Dermis blood vessel endothelial cell (primary cell): Measurements from ENCODE around the gene IRF2. TPM values are rescaled to one million over a fixed set of nuclear protein-coding genes. Genes with fewer than 3 reads are reported as not detected.
A peak's percentile ranks its signal among the peaks of the same experiment; 100 is the strongest.

Experiments used
- DNase-seq: peaks from one replicate; pipeline ENCODE4 v3.0.0; 2010
- total RNA-seq: library from RNA; depleted of rRNA; stranded (reverse); fragments of >200 nt; gene quantifications from 2 replicates; pipeline ENCODE4 v1.2.3, GENCODE V29; 2014

Gene IRF2
- total RNA-seq: 27.4 and 31.8 TPM in 2 replicates

GRCh38 chr4:184474263-184475095 is at the start of gene IRF2:
Gene IRF2 (minus strand): TSS chr4:184474550. CDS start chr4:184429064, 45,486 bp downstream.
- peak; percentile 99 for DNase-seq

- no peak for DNase-seq
Observed at GRCh38 chr4:184515606-184516005, 41.3 kb upstream of the IRF2 start.

- DNase-seq: peak; percentile 75
Observed at GRCh38 chr4:184514121-184514988, 40.0 kb upstream of the IRF2 start.

- no peak for DNase-seq
Observed at GRCh38 chr4:184513802-184514120, 39.4 kb upstream of the IRF2 start.

DNA sequence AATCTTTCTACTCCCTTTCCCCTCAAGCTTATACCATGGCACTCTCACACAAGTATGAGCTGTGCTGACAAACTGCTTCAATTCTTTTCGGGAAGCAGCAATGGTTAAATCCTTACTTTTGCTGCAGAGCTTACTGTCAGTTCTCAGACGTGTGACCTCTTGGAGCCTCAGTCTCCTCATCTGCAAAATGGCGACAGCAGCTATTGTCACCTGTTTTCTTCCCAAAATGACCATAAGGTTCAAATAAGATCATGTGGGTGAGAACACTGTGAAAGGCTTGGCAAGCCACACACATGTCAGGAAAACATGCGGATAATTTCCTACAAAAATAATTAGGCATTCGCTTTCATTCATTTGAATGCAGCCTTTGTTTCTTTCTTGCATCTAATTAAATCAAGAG is 36.8 kb upstream of the IRF2 start:
- DNase-seq: no peak

DNA sequence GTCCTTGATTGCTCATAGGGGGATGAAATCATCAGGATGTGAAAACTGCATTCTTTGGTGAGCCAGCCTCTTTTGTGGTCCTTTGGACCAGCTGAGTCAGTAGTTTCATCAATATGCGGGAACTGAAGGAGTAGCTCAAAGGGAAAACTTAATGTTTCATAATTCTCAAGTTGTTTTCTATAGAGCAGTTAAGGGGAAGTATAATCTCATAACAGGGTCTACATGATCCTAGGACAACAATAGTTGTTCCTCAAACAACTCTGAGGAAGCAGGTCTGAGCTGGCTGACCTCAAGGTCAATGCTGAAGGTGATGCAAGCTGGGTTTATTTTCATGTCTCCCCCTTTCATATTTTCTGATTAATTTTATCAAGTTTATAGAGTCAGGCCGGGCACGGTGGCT is 36.1 kb upstream of the IRF2 start:
- DNase-seq: peak; percentile 14

DNA sequence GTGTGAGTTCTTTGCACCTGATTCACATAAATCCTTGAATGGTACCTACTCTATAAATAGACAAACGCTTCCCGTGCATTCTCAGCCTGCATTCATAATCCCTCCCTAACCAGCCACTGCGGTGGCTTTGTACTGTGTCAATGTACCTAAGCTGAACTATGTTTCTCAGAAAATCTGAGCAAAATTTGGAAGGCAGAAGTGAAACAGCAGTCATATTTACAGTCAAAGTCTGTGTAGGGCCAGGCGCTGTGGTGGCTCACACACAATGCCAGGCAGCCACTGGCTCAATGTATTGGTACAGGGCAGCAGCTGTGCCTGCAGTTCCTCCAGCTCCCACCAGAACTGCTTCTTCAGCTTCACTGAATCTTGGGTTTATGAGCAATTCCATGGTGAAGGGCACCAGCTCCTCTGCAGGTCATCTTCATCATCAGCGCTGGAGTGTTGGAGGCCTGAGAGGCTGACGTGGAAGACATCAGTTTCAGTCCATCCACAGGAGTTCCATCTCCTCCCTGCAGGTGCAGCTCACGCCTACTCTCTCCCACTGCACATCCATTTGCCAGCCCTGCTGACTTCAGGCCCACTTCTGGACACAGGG is 32.3 kb upstream of the IRF2 start:
- DNase-seq: no peak

DNA sequence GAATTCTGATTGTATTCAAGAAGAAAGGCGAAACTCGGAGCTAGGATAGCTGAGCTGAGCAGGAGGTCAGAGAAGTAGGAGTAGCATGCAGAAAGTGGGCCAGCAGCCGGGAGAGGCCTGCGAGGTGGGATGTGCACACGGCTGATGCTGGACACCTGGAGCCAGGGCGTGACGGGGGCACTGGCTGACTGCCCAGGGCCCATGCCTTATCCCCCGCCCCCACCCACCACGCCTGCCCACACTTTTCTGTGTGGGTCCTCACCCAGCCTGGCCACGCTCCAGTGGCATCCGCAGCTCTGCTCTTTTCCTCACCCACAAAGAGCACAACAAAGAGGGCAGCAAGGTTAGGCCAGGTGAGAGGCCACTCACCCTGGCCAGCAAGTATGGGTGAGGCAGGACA is 30.0 kb upstream of the IRF2 start:
- DNase-seq: no peak

GRCh38 chr4:184503869-184504300 is 29.5 kb upstream of the IRF2 start:
- DNase-seq: peak; percentile 55

DNA sequence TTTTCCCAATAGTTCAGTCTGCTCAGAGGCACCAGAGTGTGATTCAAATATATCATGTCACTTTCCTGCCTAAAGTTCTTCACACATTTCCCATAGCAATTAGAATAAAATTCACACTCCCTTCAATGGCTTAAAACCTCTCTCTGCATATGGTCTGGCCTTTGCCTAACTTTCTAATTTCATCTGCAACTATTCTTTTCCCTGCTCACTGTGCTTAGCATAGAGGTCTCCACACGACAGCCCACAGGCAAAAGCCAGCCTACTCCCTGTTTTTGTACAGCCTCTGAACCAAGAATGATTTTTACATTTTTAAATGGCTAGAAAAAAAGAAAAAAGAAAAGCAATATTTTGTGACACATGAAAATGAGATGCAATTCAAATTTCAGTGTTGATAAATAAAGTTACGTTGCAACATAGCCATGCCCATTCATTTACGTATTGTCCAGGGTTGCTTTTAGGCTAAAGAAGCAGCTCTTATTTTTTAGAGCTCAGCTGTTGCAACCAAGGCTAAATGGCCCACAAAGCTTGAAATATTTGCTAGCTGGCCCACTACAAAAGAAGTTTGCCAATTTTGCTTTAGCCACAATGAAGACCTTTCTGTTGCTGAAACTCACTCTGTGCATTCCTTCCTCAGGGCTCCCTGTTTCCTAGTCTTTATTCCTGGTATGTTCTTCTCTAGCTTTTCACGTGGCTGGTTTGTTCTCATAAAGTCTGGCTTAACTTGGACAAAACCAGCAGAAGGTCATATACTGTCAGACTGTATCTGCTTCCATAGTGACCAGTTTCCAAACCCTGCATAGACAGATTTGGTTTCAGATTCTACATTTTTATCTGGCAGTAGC is 26.6 kb upstream of the IRF2 start:
- no peak for DNase-seq

- DNase-seq: no peak
Observed at GRCh38 chr4:184499996-184500395, 25.6 kb upstream of the IRF2 start.

- DNase-seq: no peak
Observed at GRCh38 chr4:184498598-184498997, 24.2 kb upstream of the IRF2 start.

DNA sequence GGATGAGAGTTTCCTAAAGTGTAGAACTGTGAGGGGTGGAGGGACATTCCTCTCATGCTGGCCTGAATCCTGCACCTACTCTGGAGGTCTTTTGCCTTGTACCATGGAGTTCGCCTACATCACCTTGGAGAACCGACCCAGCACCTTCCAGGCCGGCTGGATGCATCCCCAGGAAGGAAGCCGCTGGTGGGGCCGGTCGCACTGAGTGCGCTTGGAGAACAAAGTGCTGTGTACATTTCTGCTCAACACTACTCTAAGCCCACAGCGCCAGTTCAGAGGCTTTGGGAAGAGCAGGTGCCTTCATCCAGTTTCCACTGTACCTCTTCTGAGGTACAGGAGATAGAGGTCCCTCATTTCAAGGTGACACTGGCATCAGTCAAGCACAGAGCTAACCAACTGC is 15.4 kb upstream of the IRF2 start:
- no peak for DNase-seq

- no peak for DNase-seq
Observed at GRCh38 chr4:184487503-184487902, 13.2 kb upstream of the IRF2 start.

- no peak for DNase-seq
Observed at GRCh38 chr4:184485279-184485678, 10.9 kb upstream of the IRF2 start.

DNA sequence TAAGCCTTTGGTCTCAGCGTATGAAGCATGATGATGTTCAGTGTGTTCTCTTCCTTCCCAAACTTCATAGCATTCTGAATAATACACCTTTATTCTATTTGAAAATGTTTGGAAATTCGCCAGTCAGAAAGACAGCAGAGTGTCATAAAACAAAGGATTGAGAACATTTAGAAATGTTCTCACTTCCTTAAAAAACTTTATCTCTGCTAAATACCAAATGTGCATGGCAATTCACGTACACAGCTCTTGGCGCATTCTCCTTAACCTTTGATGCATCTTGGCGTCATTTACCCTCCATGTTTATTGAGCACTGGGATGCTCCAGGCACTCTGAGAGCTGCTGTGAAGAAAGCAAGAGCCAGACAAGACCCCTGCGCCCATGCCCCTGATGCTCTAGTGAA is 7.2 kb upstream of the IRF2 start:
- DNase-seq: no peak

DNA sequence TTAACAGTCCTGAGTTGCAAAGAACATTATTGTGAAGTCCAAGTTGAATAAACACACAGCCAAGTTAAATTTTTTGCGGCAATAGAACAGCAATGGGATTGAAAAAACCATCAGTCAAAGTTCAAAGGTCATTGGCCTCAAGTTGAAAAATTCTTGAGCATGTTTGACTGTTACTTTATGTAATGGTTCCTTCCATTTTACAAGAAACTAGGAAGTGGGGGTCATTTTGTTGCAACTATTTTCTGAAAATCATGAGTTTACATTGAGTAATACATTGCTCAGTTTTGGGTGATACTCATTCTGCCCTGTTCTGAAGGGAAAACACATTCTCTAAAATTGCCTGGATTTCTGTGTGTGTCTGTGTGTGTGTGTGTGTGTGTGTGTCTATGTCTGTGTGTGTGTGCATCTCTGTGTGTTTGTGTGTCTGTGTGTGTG is 5.2 kb upstream of the IRF2 start:
- no peak for DNase-seq

DNA sequence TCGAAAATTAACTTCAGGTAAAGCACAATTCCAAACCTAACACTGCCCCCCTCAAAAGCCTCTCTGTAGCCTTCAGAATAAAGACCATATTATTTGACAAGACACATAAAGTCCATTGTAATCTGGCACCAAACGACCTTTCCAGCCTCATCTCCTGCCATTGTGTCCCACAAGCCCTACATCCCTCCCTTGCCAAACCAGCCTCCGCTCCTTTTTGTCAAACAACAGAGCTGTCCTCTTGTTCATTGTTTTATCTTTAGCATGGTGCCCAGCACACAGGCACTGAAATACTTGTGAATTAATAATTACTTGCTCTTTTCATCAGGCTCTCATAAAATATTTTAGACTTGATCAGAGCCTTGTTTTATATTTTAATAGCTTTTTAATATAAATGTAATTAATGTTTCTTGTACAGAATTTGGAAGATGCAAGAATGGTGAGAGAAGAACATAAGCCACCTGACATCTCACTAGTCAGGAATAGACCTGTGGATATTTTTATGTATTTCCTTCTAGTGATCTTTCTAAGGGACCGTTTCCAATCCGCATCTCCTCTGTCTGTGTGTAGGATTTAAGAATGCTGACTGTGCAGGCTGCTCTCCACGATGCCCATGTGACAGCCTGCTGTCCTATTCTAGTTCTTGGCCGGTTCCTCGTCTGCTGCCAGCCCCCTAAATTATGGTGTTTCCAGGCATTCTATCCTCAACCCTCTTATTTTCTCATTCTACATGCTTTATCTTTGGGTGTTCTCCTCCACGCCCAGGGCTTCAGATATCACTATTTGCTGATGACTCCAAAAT is 3.0 kb upstream of the IRF2 start:
- DNase-seq: no peak

DNA sequence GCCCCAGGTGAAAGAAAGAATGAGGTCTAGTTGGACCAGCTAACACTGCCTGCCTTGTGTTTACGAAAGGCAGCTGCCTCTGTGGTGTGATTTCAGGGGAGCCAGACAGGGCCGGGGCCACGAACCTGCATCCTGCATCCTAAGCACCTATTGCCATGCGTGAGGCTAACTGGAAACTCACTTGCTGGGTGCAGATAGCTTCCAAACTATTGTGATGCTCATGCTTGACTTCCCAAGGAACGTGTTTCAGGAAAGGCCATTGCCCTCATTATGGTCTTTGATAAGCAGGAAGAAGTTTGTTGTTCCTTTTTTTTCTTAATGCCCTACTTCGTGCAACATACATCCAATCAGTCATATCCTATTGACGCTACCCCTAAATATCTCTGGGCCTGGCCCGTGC is 2.3 kb upstream of the IRF2 start:
- DNase-seq: peak; percentile 24

DNA sequence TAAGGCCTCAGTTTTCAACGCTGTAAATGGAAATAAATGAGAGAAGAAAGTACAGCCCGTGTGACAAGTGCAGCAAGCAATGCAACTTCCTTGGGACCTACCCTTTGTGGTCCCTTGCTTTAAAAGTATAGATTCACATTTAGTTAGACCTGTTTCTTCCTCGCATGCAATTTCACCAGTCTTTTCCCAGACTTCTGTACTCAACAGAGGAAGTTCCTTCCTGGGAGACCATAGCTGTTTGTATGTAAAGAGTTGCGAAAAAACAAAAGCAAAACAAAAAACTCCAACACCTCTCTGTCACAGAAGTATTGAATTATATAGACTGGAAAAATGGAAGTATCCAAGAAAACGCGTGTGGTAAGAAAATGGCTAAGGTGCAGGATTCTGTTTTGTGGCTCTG is 1.1 kb upstream of the IRF2 start:
- DNase-seq: no peak

- DNase-seq: peak; percentile 54
Observed at GRCh38 chr4:184475096-184475461, 729 bp upstream of the IRF2 start.
